Measurements from ENCODE around the gene THG1L.
A peak's percentile ranks its signal among the peaks of the same experiment; 100 is the strongest.

THG1L gene

GRCh38 chr5:157741131-157741530 lies 9.9 kb downstream of the THG1L start:
- peaks cover 8% of the 10 kb centered on the region for H3K4me1 ChIP-seq (ENCODE audit: control insufficient read depth, insufficient read depth, low read length, poor library complexity, severe bottlenecking)
- H3K4me3 ChIP-seq (ENCODE audit: insufficient read depth, low read depth, low read length, poor library complexity, severe bottlenecking): no peak overlapping the region
- DNase-seq: no peak
- peaks cover 9% of the 10 kb centered on the region for H3K36me3 ChIP-seq (ENCODE audit: control insufficient read depth, insufficient read depth, low read length)
- no peaks in the 10 kb centered on the region for H3K9me3 ChIP-seq (ENCODE audit: control insufficient read depth, low read length)
- no peak overlapping the region for H3K27ac ChIP-seq (ENCODE audit: insufficient read depth, low read length, poor library complexity, severe bottlenecking)
- H3K27me3 ChIP-seq (replicated peaks; ENCODE audit: control insufficient read depth, insufficient read depth, low read length, poor library complexity, severe bottlenecking): no peaks in the 10 kb centered on the region

GRCh38 chr5:157743163-157744050 lies 12.2 kb downstream of the THG1L start, which contains the start of gene LSM11:
LSM11 (plus strand) TSS chr5:157743712; CDS start chr5:157743751, 39 bp downstream.
- DNase-seq: peak; percentile 81 to 86 (median 86)
- H3K4me3 ChIP-seq (ENCODE audit: insufficient read depth, low read depth, low read length, poor library complexity, severe bottlenecking): peak within 1 kb of the TSS; percentile 79
- H3K27ac ChIP-seq (ENCODE audit: insufficient read depth, low read length, poor library complexity, severe bottlenecking): peak within 1 kb of the TSS; percentile 34
- no peaks in the 10 kb centered on the region for H3K36me3 ChIP-seq (ENCODE audit: control insufficient read depth, insufficient read depth, low read length)
- H3K4me1 ChIP-seq (ENCODE audit: control insufficient read depth, insufficient read depth, low read length, poor library complexity, severe bottlenecking): peaks cover 8% of the 10 kb centered on the region
- H3K9me3 ChIP-seq (ENCODE audit: control insufficient read depth, low read length): no peaks in the 10 kb centered on the region
- H3K27me3 ChIP-seq (replicated peaks; ENCODE audit: control insufficient read depth, insufficient read depth, low read length, poor library complexity, severe bottlenecking): no peaks in the 10 kb centered on the region

- no peak for DNase-seq
These were observed 13.1 kb downstream of the THG1L start for GRCh38 chr5:157744051-157745011.

GRCh38 chr5:157745041-157745456 lies 13.8 kb downstream of the THG1L start:
- no peak for DNase-seq
- H3K27ac ChIP-seq (ENCODE audit: insufficient read depth, low read length, poor library complexity, severe bottlenecking): no peak overlapping the region
- peaks cover 8% of the 10 kb centered on the region for H3K4me1 ChIP-seq (ENCODE audit: control insufficient read depth, insufficient read depth, low read length, poor library complexity, severe bottlenecking)
- no peaks in the 10 kb centered on the region for H3K27me3 ChIP-seq (replicated peaks; ENCODE audit: control insufficient read depth, insufficient read depth, low read length, poor library complexity, severe bottlenecking)
- H3K9me3 ChIP-seq (ENCODE audit: control insufficient read depth, low read length): no peaks in the 10 kb centered on the region
- H3K4me3 ChIP-seq (ENCODE audit: insufficient read depth, low read depth, low read length, poor library complexity, severe bottlenecking): peak overlapping the region; percentile 79
- H3K36me3 ChIP-seq (ENCODE audit: control insufficient read depth, insufficient read depth, low read length): no peaks in the 10 kb centered on the region

More at GRCh38 chr5:157744051-157745011, 13.1 kb downstream of the THG1L start:
- Histone ChIP-seq H3K36me3 (ENCODE audit: control insufficient read depth, insufficient read depth, low read length) (no peaks in the 10 kb centered on the region), H3K4me3 (ENCODE audit: insufficient read depth, low read depth, low read length, poor library complexity, severe bottlenecking) (peak overlapping the region; percentile 79), H3K27me3 (replicated peaks; ENCODE audit: control insufficient read depth, insufficient read depth, low read length, poor library complexity, severe bottlenecking) (no peaks in the 10 kb centered on the region), H3K9me3 (ENCODE audit: control insufficient read depth, low read length) (no peaks in the 10 kb centered on the region), H3K4me1 (ENCODE audit: control insufficient read depth, insufficient read depth, low read length, poor library complexity, severe bottlenecking) (peaks cover 8% of the 10 kb centered on the region), H3K27ac (ENCODE audit: insufficient read depth, low read length, poor library complexity, severe bottlenecking) (peak overlapping the region; percentile 29)

- no peak for DNase-seq
- Histone ChIP-seq H3K9me3 (ENCODE audit: control insufficient read depth, low read length) (no peaks in the 10 kb centered on the region), H3K4me3 (ENCODE audit: insufficient read depth, low read depth, low read length, poor library complexity, severe bottlenecking) (no peak overlapping the region), H3K27ac (ENCODE audit: insufficient read depth, low read length, poor library complexity, severe bottlenecking) (no peak overlapping the region), H3K36me3 (ENCODE audit: control insufficient read depth, insufficient read depth, low read length) (peaks cover 5% of the 10 kb centered on the region), H3K27me3 (replicated peaks; ENCODE audit: control insufficient read depth, insufficient read depth, low read length, poor library complexity, severe bottlenecking) (no peaks in the 10 kb centered on the region), H3K4me1 (ENCODE audit: control insufficient read depth, insufficient read depth, low read length, poor library complexity, severe bottlenecking) (peaks cover 8% of the 10 kb centered on the region)
These were observed 16.0 kb downstream of the THG1L start for GRCh38 chr5:157747173-157747740.

- Histone ChIP-seq H3K27me3 (replicated peaks; ENCODE audit: control insufficient read depth, insufficient read depth, low read length, poor library complexity, severe bottlenecking) (no peaks in the 10 kb centered on the region), H3K27ac (ENCODE audit: insufficient read depth, low read length, poor library complexity, severe bottlenecking) (no peak overlapping the region), H3K9me3 (ENCODE audit: control insufficient read depth, low read length) (no peaks in the 10 kb centered on the region), H3K4me1 (ENCODE audit: control insufficient read depth, insufficient read depth, low read length, poor library complexity, severe bottlenecking) (peaks cover 8% of the 10 kb centered on the region), H3K4me3 (ENCODE audit: insufficient read depth, low read depth, low read length, poor library complexity, severe bottlenecking) (no peak overlapping the region), H3K36me3 (ENCODE audit: control insufficient read depth, insufficient read depth, low read length) (peaks cover 5% of the 10 kb centered on the region)
- no peak for DNase-seq
These were observed 16.8 kb downstream of the THG1L start for GRCh38 chr5:157747766-157748700.

- Histone ChIP-seq H3K27ac (ENCODE audit: insufficient read depth, low read length, poor library complexity, severe bottlenecking) (no peak overlapping the region), H3K9me3 (ENCODE audit: control insufficient read depth, low read length) (no peaks in the 10 kb centered on the region), H3K4me3 (ENCODE audit: insufficient read depth, low read depth, low read length, poor library complexity, severe bottlenecking) (no peak overlapping the region), H3K4me1 (ENCODE audit: control insufficient read depth, insufficient read depth, low read length, poor library complexity, severe bottlenecking) (peaks cover 8% of the 10 kb centered on the region), H3K36me3 (ENCODE audit: control insufficient read depth, insufficient read depth, low read length) (peaks cover 9% of the 10 kb centered on the region), H3K27me3 (replicated peaks; ENCODE audit: control insufficient read depth, insufficient read depth, low read length, poor library complexity, severe bottlenecking) (no peaks in the 10 kb centered on the region)
- DNase-seq: no peak
These were observed 17.7 kb downstream of the THG1L start for GRCh38 chr5:157748760-157749461.

GRCh38 chr5:157749462-157749799 lies 18.2 kb downstream of the THG1L start:
- Histone ChIP-seq H3K9me3 (ENCODE audit: control insufficient read depth, low read length) (no peaks in the 10 kb centered on the region), H3K4me1 (ENCODE audit: control insufficient read depth, insufficient read depth, low read length, poor library complexity, severe bottlenecking) (peaks cover 5% of the 10 kb centered on the region), H3K27ac (ENCODE audit: insufficient read depth, low read length, poor library complexity, severe bottlenecking) (no peak overlapping the region), H3K36me3 (ENCODE audit: control insufficient read depth, insufficient read depth, low read length) (peaks cover 12% of the 10 kb centered on the region), H3K4me3 (ENCODE audit: insufficient read depth, low read depth, low read length, poor library complexity, severe bottlenecking) (no peak overlapping the region), H3K27me3 (replicated peaks; ENCODE audit: control insufficient read depth, insufficient read depth, low read length, poor library complexity, severe bottlenecking) (no peaks in the 10 kb centered on the region)
- DNase-seq: no peak

Data from effector memory CD4-positive, alpha-beta T cell (primary cell).